Stimulated activated CD4-positive, alpha-beta T cell treated with anti-CD3 and anti-CD28 coated beads, Interleukin-12 subunit alpha, Interleukin-12 subunit beta, amount 100 ng/mL, for 48 hours (primary cell): Measurements from ENCODE around the gene DUSP6.

Experiments used
- DNase-seq, 3 donors: peaks; one replicate each; pipeline ENCODE4 v3.0.0-alpha.2; 2020; ENCODE audit warnings: low read depth in 2 of 3, low spot score in 1 of 3

The DUSP6 gene

DNA sequence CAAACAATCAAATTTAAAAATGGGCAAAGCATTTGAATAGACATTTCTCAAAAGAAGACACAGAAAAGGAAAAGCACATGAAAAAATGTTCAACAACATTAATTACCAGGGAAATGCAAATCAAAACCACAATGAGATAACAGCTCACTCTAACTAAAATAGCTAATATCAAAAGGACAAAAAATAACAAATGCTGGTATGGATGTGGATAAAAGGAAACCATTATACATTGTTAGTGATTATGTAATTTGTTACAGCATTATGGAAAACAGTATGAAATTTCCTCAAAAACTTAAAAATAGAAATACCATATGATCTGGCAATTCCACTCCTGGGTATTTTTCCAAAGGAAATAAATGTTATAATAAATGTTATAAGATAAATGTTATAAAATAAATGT, 52.9 kb downstream of the DUSP6 start:
- no peak for DNase-seq
